Activated T-helper 2 cell treated with anti-CD3 and anti-CD28 coated beads, Interferon-gamma antibody, Interleukin-2, Interleukin-4, amounts not matched to agents 10 μg/mL and 5 μg/mL and 100 μg/mL, durations not matched to agents 14 hours and 24 hours and 36 hours (primary cell): ENCODE results near the gene STXBP5L. TPM values are rescaled to one million over a fixed set of nuclear protein-coding genes. Genes with fewer than 3 reads are reported as not detected.
A peak's percentile ranks its signal among the peaks of the same experiment; 100 is the strongest.
"Not testable (repeated sequence)": the region's sequence is repeated elsewhere in the genome, so short reads cannot be mapped to it uniquely, and the experiment has no call there.

Source experiments
- DNase-seq: peaks from one replicate; pipeline ENCODE4 v3.0.0; 2021; ENCODE audit warnings: low spot score
- H3K27ac Mint-ChIP-seq: one replicate; pipeline ENCODE4 v1.8.0; 2021; ENCODE audit warnings: mixed read lengths
- H3K27me3 Mint-ChIP-seq: one replicate; pipeline ENCODE4 v1.8.0; 2021; ENCODE audit warnings: low read depth, mixed read lengths
- H3K36me3 Mint-ChIP-seq: one replicate; pipeline ENCODE4 v1.8.0; 2021; ENCODE audit warnings: low read depth, mixed read lengths
- H3K4me1 Mint-ChIP-seq: one replicate; pipeline ENCODE4 v1.8.0; 2021; ENCODE audit warnings: low read depth, mixed read lengths
- H3K4me3 Mint-ChIP-seq: one replicate; pipeline ENCODE4 v1.8.0; 2021; ENCODE audit warnings: low read depth, mild to moderate bottlenecking, moderate library complexity, mixed read lengths
- H3K9me3 Mint-ChIP-seq: one replicate; pipeline ENCODE4 v1.8.0; 2021; ENCODE audit warnings: mixed read lengths
- intact Hi-C: fragments of 100-400 bp; cut with micrococcal nuclease; formaldehyde crosslinking; loops from one replicate; pipeline ENCODE4 v1.15.1; 2023
- total RNA-seq: library from RNA; stranded (reverse); gene quantifications from 2 replicates; pipeline ENCODE4 v1.2.3, GENCODE V29; 2022

STXBP5L gene
- not detected in 2 replicates for total RNA-seq

DNA sequence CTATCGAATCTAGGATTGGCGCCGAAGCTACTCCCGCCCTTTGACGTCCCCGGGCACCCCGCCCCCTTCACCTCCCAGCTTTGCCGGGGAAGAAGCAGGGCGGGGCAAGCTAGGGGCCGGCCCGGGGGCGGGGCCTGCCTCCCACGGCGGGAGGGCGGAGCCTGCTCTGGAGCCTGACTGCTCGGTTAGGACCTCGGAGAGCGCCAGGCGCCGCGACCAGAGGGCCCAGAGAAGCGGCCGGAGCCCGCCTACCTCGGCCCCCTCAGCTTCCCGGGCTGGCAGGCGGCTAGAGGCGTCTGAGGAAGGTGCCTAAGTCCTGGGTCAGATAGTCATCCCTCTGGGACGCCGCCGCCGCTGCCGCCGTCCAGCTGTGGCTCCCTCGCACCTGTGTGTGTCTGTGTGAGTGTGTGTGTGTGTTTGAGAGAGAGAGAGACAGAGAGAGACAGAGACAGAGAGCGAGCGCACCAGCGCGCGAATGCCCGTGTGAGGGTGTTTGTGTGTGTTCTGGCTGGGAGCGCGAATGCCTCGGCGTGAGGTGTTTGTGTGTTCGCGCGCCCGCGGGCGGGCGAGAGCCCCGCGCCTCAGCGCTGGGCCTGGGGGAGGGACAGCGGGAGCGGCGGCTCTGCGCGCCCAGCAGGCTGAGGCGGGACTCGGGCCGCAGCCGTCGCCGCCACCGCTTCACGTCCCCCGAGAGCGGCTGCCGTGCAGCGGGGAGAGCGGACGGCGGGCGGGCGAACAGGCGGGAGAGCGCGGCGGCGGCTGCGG, at the start of gene STXBP5L:
STXBP5L (plus strand) TSS at position 176 of the 765 bp plus-strand sequence. CDS start 1,374 bp downstream, outside the sequence.
- intact Hi-C loops: no loop called here
- Mint-ChIP-seq H3K4me3 (peak within 1 kb of the TSS; percentile 77), H3K4me1 (peaks cover 10% of the 10 kb centered on the region), H3K27me3 (peaks cover 44% of the 10 kb centered on the region), H3K9me3 (no peaks in the 10 kb centered on the region), H3K36me3 (no peaks in the 10 kb centered on the region), H3K27ac (no peak within 1 kb of the TSS)
- DNase-seq: peak; percentile 48

DNA sequence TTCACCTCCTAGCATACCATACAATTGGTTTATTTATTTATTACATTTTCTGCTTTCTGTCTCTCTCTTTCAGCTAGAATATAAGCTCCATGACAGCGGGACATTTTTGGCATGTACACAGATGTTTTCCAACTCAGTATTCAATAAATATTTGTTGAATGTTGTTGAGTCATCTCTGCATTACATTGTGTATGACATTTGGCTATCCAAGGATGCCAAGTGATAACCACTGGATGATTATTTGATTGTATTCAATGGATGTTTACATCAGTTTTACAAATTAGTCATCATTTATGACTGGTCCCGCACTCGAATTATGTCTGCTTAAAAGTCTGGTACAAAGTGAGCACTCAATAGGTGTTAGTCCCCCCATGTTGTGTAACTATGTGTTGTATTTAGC, 49.5 kb upstream of the STXBP5L start:
- DNase-seq: no peak
- no peaks in the 10 kb centered on the region for H3K9me3 Mint-ChIP-seq
- intact Hi-C loops: no loop called here

DNA sequence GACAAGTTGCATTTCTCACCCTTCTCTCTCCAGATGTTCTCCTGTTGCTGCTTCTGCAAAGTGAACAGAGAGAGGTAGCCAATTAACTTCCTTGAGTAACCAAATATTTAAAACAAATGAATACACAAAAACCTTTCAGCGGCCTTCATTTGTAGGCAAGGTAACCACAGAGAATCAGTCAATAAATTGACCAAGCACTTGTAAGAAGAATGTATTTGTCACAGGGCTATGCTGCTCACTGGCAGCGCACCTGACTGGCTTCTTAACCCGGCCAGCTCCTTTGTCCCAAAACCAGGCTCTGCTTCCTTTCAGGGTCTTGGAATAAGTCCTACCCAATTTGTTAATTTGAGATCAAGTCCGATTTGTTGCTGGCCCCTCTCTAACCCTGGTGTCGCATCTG, 43.5 kb upstream of the STXBP5L start:
- Mint-ChIP-seq H3K27me3 (no peaks in the 10 kb centered on the region), H3K4me1 (no peaks in the 10 kb centered on the region), H3K9me3 (no peaks in the 10 kb centered on the region), H3K4me3 (no peak overlapping the region), H3K27ac (no peak overlapping the region), H3K36me3 (no peaks in the 10 kb centered on the region)
- DNase-seq: no peak
- intact Hi-C loops: no loop called here

More for the DNA sequence above, 49.5 kb upstream of the STXBP5L start:
- Mint-ChIP-seq H3K4me3 (no peak overlapping the region), H3K27me3 (no peaks in the 10 kb centered on the region), H3K4me1 (no peaks in the 10 kb centered on the region), H3K36me3 (no peaks in the 10 kb centered on the region), H3K27ac (no peak overlapping the region)

DNA sequence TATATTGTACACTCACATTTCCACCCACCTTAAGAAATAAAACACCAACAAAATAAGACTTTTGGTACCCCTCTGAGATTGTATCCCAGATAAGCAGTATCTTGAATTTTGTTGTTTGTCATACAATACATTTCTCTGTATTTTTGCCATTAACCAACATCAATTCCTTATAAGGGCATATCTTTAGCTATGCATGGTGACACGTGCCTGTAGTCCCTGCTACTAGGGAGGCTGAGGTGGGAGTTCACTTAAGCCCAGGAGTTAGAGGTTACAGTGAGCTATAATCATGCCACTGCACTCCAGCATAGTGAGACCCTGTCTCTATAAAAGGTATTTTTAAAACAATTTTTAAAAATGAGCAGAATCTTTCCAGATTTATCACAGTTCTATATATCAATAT, 32.5 kb upstream of the STXBP5L start:
- Mint-ChIP-seq H3K9me3 (no peaks in the 10 kb centered on the region), H3K36me3 (no peaks in the 10 kb centered on the region), H3K4me1 (no peaks in the 10 kb centered on the region), H3K4me3 (no peak overlapping the region), H3K27me3 (no peaks in the 10 kb centered on the region), H3K27ac (no peak overlapping the region)
- DNase-seq: no peak
- intact Hi-C loops: no loop called here

- H3K27ac Mint-ChIP-seq: no peak overlapping the region
- no peaks in the 10 kb centered on the region for H3K36me3 Mint-ChIP-seq
- intact Hi-C loops: no loop called here
- DNase-seq: no peak
- H3K4me1 Mint-ChIP-seq: no peaks in the 10 kb centered on the region
- no peaks in the 10 kb centered on the region for H3K9me3 Mint-ChIP-seq
- no peaks in the 10 kb centered on the region for H3K27me3 Mint-ChIP-seq
- H3K4me3 Mint-ChIP-seq: no peak overlapping the region
Measured at GRCh38 chr3:120875989-120876388, 32.0 kb upstream of the STXBP5L start.

GRCh38 chr3:120879411-120879810, 28.6 kb upstream of the STXBP5L start:
- intact Hi-C loops: no loop called here
- H3K27ac Mint-ChIP-seq: no peak overlapping the region
- H3K4me1 Mint-ChIP-seq: no peaks in the 10 kb centered on the region
- no peaks in the 10 kb centered on the region for H3K36me3 Mint-ChIP-seq
- DNase-seq: no peak
- H3K4me3 Mint-ChIP-seq: no peak overlapping the region
- H3K9me3 Mint-ChIP-seq: no peaks in the 10 kb centered on the region
- no peaks in the 10 kb centered on the region for H3K27me3 Mint-ChIP-seq

GRCh38 chr3:120892921-120893320, 15.1 kb upstream of the STXBP5L start:
- H3K36me3 Mint-ChIP-seq: no peaks in the 10 kb centered on the region
- no peak overlapping the region for H3K27ac Mint-ChIP-seq
- no peaks in the 10 kb centered on the region for H3K4me1 Mint-ChIP-seq
- no peaks in the 10 kb centered on the region for H3K27me3 Mint-ChIP-seq
- no peaks in the 10 kb centered on the region for H3K9me3 Mint-ChIP-seq
- no peak overlapping the region for H3K4me3 Mint-ChIP-seq
- intact Hi-C loops: no loop called here
- no peak for DNase-seq

- H3K4me1 Mint-ChIP-seq: no peaks in the 10 kb centered on the region
- intact Hi-C loops: no loop called here
- H3K4me3 Mint-ChIP-seq: no peak overlapping the region
- no peaks in the 10 kb centered on the region for H3K27me3 Mint-ChIP-seq
- no peaks in the 10 kb centered on the region for H3K9me3 Mint-ChIP-seq
- DNase-seq: no peak
- H3K36me3 Mint-ChIP-seq: no peaks in the 10 kb centered on the region
- H3K27ac Mint-ChIP-seq: no peak overlapping the region
Measured at GRCh38 chr3:120894316-120895057, 13.5 kb upstream of the STXBP5L start.

- DNase-seq, H3K27me3 Mint-ChIP-seq, H3K36me3 Mint-ChIP-seq, H3K9me3 Mint-ChIP-seq, H3K27ac Mint-ChIP-seq, H3K4me3 Mint-ChIP-seq, H3K4me1 Mint-ChIP-seq, intact Hi-C loops: not testable (repeated sequence)
Measured at GRCh38 chr3:120901716-120902115, 6.3 kb upstream of the STXBP5L start.

DNA sequence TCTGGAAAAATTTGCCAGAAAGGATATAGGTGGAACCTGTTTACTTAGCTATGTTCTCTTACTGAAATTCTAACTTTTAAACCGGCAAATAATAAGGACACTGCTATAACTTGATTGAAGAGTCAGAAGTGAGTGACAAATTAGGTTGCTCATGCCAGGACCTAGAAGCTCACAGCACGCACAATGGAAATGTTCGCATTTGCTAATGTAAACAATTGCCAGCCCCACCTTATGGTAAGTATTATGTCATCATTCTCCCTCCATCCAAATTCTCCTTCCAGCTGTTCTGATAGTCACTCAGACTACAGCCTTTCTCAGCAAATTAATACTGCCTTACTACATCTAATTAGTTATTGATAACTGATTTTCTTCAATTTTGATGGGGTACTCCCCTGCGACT, 4.8 kb upstream of the STXBP5L start:
- intact Hi-C loops: no loop called here
- no peak for DNase-seq
- H3K4me3 Mint-ChIP-seq: no peak overlapping the region
- H3K9me3 Mint-ChIP-seq: no peaks in the 10 kb centered on the region
- H3K36me3 Mint-ChIP-seq: no peaks in the 10 kb centered on the region
- peaks cover 4% of the 10 kb centered on the region for H3K4me1 Mint-ChIP-seq
- peaks cover 20% of the 10 kb centered on the region for H3K27me3 Mint-ChIP-seq
- H3K27ac Mint-ChIP-seq: no peak overlapping the region

GRCh38 chr3:120907659-120908029, 361 bp upstream of the STXBP5L start:
- Mint-ChIP-seq H3K27me3 (peaks cover 44% of the 10 kb centered on the region), H3K9me3 (no peaks in the 10 kb centered on the region), H3K4me3 (peak overlapping the region; percentile 24), H3K36me3 (no peaks in the 10 kb centered on the region), H3K4me1 (peaks cover 10% of the 10 kb centered on the region), H3K27ac (no peak overlapping the region)
- DNase-seq: no peak
- intact Hi-C loops: no loop called here

DNA sequence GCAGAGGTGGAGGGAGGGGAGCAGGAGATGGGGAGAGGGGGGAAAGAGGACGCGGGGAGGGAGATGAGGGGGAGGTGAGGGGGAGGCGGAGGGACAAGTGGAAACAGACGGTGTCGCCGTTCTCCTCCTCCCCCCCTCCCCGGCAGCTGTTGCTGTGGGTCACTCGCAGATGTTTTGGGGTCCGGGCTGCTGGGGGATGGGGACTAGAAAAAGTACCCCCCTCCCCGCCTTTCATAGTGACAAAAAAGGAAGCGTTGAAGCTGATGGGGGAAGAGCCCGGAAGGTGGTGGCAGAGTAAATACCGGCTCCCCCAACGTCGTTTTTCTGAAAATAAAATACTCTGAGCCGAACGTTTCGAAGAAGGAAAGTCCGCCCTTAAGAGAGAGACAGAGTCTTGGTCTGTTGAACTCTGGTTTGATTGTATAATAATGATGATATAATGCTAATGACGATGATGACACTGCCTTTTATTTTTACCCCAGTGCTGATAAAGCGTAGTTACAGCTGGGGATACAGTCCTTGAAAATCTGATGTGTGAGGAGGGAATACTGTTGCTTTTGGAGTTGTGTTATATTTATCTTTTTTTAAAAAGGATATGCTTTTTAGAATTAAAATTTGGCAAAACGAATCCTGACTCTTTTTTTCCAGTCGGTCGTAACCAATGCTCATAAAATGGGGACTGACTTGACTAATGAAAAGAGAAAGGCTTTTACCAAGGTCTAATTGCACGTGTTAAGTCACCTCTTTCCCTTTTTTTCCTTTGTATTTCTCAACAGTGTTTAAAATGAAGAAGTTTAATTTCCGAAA, 993 bp downstream of the STXBP5L start:
- intact Hi-C loops: no loop called here
- H3K9me3 Mint-ChIP-seq: no peaks in the 10 kb centered on the region
- peak overlapping the region; percentile 41 for H3K4me3 Mint-ChIP-seq
- no peak overlapping the region for H3K27ac Mint-ChIP-seq
- H3K36me3 Mint-ChIP-seq: no peaks in the 10 kb centered on the region
- H3K27me3 Mint-ChIP-seq: peaks cover 44% of the 10 kb centered on the region
- peaks cover 10% of the 10 kb centered on the region for H3K4me1 Mint-ChIP-seq
- DNase-seq: no peak

GRCh38 chr3:120909602-120909878, 1.5 kb downstream of the STXBP5L start:
- DNase-seq: no peak
- no peaks in the 10 kb centered on the region for H3K9me3 Mint-ChIP-seq
- intact Hi-C loops: no loop called here
- no peak overlapping the region for H3K27ac Mint-ChIP-seq
- H3K4me1 Mint-ChIP-seq: peaks cover 10% of the 10 kb centered on the region
- H3K4me3 Mint-ChIP-seq: peak overlapping the region; percentile 41
- H3K27me3 Mint-ChIP-seq: peaks cover 44% of the 10 kb centered on the region
- no peaks in the 10 kb centered on the region for H3K36me3 Mint-ChIP-seq
